Activated CD4-positive, alpha-beta T cell treated with anti-CD3 and anti-CD28 coated beads, Interleukin-2, amount 50 U/mL, for 16 hours (primary cell): ENCODE data around the gene ATP6V1C2.
"Not testable (repeated sequence)": the region's sequence is repeated elsewhere in the genome, so short reads cannot be mapped to it uniquely, and the experiment has no call there.

ENCODE experiments used
- DNase-seq: peaks from one replicate; pipeline ENCODE4 v3.0.0-alpha.2; 2020

Gene ATP6V1C2

GRCh38 chr2:10770956-10771750, 49.7 kb downstream of the ATP6V1C2 start:
- DNase-seq = no peak

- no peak for DNase-seq
Observed at GRCh38 chr2:10771786-10772185, 50.4 kb downstream of the ATP6V1C2 start.

- no peak for DNase-seq
Observed at GRCh38 chr2:10772201-10772867, 50.9 kb downstream of the ATP6V1C2 start.

- DNase-seq = no peak
Observed at GRCh38 chr2:10772868-10773215, 51.4 kb downstream of the ATP6V1C2 start.

GRCh38 chr2:10773821-10774341, 52.5 kb downstream of the ATP6V1C2 start:
- no peak for DNase-seq

GRCh38 chr2:10774394-10774793, 53.0 kb downstream of the ATP6V1C2 start:
- DNase-seq = no peak

GRCh38 chr2:10775021-10775780, 53.8 kb downstream of the ATP6V1C2 start:
- DNase-seq = no peak

GRCh38 chr2:10775831-10776230, 54.4 kb downstream of the ATP6V1C2 start:
- DNase-seq = no peak

GRCh38 chr2:10776231-10776977, 55.0 kb downstream of the ATP6V1C2 start:
- DNase-seq = no peak

GRCh38 chr2:10777111-10777841, 55.8 kb downstream of the ATP6V1C2 start:
- no peak for DNase-seq

GRCh38 chr2:10777842-10778723, 56.7 kb downstream of the ATP6V1C2 start:
- no peak for DNase-seq

- DNase-seq = no peak
Observed at GRCh38 chr2:10778724-10779115, 57.3 kb downstream of the ATP6V1C2 start.

GRCh38 chr2:10779776-10780490, 58.5 kb downstream of the ATP6V1C2 start:
- DNase-seq = no peak

- DNase-seq = no peak
Observed at GRCh38 chr2:10780491-10780820, 59.0 kb downstream of the ATP6V1C2 start.

- DNase-seq = not testable (repeated sequence)
Observed at GRCh38 chr2:10780821-10781220, 59.4 kb downstream of the ATP6V1C2 start.

- no peak for DNase-seq
Observed at GRCh38 chr2:10781746-10782145, 60.3 kb downstream of the ATP6V1C2 start.

GRCh38 chr2:10783421-10783820, 62.0 kb downstream of the ATP6V1C2 start:
- no peak for DNase-seq

- no peak for DNase-seq
Observed at GRCh38 chr2:10784719-10785118, 63.3 kb downstream of the ATP6V1C2 start.

GRCh38 chr2:10785260-10785659, 63.8 kb downstream of the ATP6V1C2 start:
- DNase-seq = no peak

- no peak for DNase-seq
Observed at GRCh38 chr2:10786240-10786982, 65.0 kb downstream of the ATP6V1C2 start.
